ENCODE data around the gene HM13. TPM values are rescaled to one million over a fixed set of nuclear protein-coding genes. Genes with fewer than 3 reads are reported as not detected.

The HM13 gene
- total and polyA plus RNA-seq, 2 of the 13 experiments (the other 11 are each of a cell fraction or from before 2014, with no cell fraction given), result 118 to 243 TPM

DNA sequence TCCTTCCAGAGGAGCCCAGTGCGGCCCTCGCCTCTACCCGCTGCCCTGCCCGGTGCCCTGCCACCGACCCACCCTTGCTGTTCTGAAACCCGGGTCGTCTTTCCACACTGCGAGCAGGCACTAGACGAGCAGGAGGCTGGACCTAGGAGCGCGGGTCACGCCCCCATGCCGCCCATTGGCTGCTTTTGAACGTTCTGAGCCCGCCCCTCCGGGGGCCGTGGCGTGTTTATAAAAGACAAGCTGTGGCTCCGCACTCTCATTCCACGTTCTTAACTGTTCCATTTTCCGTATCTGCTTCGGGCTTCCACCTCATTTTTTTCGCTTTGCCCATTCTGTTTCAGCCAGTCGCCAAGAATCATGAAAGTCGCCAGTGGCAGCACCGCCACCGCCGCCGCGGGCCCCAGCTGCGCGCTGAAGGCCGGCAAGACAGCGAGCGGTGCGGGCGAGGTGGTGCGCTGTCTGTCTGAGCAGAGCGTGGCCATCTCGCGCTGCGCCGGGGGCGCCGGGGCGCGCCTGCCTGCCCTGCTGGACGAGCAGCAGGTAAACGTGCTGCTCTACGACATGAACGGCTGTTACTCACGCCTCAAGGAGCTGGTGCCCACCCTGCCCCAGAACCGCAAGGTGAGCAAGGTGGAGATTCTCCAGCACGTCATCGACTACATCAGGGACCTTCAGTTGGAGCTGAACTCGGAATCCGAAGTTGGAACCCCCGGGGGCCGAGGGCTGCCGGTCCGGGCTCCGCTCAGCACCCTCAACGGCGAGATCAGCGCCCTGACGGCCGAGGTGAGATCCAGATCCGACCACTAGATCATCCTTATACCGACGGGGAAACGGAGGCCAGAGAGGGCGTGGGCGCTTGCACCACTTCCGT is 91.0 kb downstream of the HM13 start, which contains the start of gene ID1 (continued):
- TF ChIP-seq RERE (CRISPR knock-in tag; IDR thresholded peaks at IDR 0.05; ENCODE audit: low read depth), result peak; percentile 72; the same call in 1 of the 2 replicates
- TF ChIP-seq ZNF33A (CRISPR knock-in tag; IDR thresholded peaks at IDR 0.05; ENCODE audit: borderline replicate concordance), result no peak
- TF ChIP-seq FOXP4 (CRISPR knock-in tag; IDR thresholded peaks at IDR 0.05), result peak; percentile 74
- peak; percentile 96; the same call in 1 of the 2 replicates for TF ChIP-seq ZNF44 (CRISPR knock-in tag; IDR thresholded peaks at IDR 0.05)
- peak; percentile 79 for TF ChIP-seq FOXK2 (IDR thresholded peaks at IDR 0.05)
- TF ChIP-seq ZNF20 (CRISPR knock-in tag; IDR thresholded peaks at IDR 0.05), result 0 out of 2 replicates have a peak, but pooled peaks have one; percentile 47
- TF ChIP-seq PRPF4 (IDR thresholded peaks at IDR 0.05; ENCODE audit: low read depth, low read length, poor library complexity, severe bottlenecking), result no peak
- TF ChIP-seq ZNF761 (CRISPR knock-in tag; conservative IDR thresholded peaks at IDR 0.05), result peak; percentile 96
- TF ChIP-seq ZNF737 (CRISPR knock-in tag; IDR thresholded peaks at IDR 0.05; ENCODE audit: borderline replicate concordance), result 0 out of 2 replicates have a peak, but pooled peaks have one; percentile 18
- TF ChIP-seq, protein P1, sequence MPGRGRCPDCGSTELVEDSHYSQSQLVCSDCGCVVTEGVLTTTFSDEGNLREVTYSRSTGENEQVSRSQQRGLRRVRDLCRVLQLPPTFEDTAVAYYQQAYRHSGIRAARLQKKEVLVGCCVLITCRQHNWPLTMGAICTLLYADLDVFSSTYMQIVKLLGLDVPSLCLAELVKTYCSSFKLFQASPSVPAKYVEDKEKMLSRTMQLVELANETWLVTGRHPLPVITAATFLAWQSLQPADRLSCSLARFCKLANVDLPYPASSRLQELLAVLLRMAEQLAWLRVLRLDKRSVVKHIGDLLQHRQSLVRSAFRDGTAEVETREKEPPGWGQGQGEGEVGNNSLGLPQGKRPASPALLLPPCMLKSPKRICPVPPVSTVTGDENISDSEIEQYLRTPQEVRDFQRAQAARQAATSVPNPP (CRISPR knock-in tag; IDR thresholded peaks at IDR 0.05), result peak; percentile 98
- TF ChIP-seq ZNF704 (CRISPR knock-in tag; IDR thresholded peaks at IDR 0.05; ENCODE audit: borderline replicate concordance), result peak; percentile 96
- TF ChIP-seq ZNF660 (CRISPR knock-in tag; IDR thresholded peaks at IDR 0.05; ENCODE audit: borderline replicate concordance, low read depth), result no peak; the same call in 1 of the 2 replicates
- TF ChIP-seq NR2F6 (IDR thresholded peaks at IDR 0.05), result peak; percentile 66; the same call in 1 of the 2 replicates
- TF ChIP-seq NR2F6 (CRISPR knock-in tag; IDR thresholded peaks at IDR 0.05), result peak; percentile 53
- peak; percentile 82 for TF ChIP-seq XRCC5 (optimal IDR thresholded peaks at IDR 0.05; ENCODE audit: low read length)
- TF ChIP-seq, protein P2, sequence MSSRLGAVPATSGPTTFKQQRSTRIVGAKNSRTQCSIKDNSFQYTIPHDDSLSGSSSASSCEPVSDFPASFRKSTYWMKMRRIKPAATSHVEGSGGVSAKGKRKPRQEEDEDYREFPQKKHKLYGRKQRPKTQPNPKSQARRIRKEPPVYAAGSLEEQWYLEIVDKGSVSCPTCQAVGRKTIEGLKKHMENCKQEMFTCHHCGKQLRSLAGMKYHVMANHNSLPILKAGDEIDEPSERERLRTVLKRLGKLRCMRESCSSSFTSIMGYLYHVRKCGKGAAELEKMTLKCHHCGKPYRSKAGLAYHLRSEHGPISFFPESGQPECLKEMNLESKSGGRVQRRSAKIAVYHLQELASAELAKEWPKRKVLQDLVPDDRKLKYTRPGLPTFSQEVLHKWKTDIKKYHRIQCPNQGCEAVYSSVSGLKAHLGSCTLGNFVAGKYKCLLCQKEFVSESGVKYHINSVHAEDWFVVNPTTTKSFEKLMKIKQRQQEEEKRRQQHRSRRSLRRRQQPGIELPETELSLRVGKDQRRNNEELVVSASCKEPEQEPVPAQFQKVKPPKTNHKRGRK (CRISPR knock-in tag; IDR thresholded peaks at IDR 0.05), result peak; percentile 84; the same call in 1 of the 2 replicates
- TF ChIP-seq PHF20 (CRISPR knock-in tag; IDR thresholded peaks at IDR 0.05), result peak; percentile 57

Measured in HepG2 (cell line).